ENCODE data around the gene NTM.

The NTM gene

DNA sequence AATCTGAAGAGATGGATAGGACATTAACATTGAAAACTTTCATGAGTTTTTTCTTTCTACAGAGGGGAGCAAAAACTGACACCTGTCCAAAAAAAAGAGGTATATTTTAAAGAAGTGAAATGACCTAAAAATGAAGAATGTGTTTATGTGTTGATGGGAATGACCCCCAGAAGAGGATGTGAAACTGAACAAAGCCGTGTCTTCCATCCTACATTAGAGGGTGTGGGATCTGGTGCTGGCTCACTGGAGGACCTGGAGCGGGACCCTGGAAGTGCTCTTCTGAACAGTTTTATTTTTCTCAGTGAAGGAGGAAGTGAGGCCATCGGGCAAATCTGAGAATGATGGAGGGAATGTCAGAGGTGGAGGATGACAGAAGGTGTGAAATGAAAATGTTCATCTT is 470.1 kb downstream of the NTM start:
- Histone ChIP-seq H3K4me2 (ENCODE audit: low read length, poor library complexity, severe bottlenecking) (no peak overlapping the region), H4K91ac (ENCODE audit: low read length) (no peak overlapping the region), H3K4ac (ENCODE audit: low read depth in 1 of 2, low read length in 2 of 2) (no peak overlapping the region), H2BK120ac (ENCODE audit: low read depth, low read length) (no peak overlapping the region), H2AFZ (ENCODE audit: low read depth, low read length) (no peak overlapping the region), H3K9me3 (ENCODE audit: control insufficient read depth, low read length) (no peaks in the 10 kb centered on the region), H2BK12ac (ENCODE audit: low read length in 2 of 2) (no peak overlapping the region), H3K27me3 (ENCODE audit: control insufficient read depth in 1 of 2, insufficient read depth in 1 of 2, low read length in 2 of 2) (peaks cover 0 to 7% of the 10 kb centered on the region in 2 experiments), H2BK15ac (ENCODE audit: low read depth, poor library complexity, severe bottlenecking) (no peak overlapping the region), H3K9ac (ENCODE audit: low read length) (no peak overlapping the region), H3K4me1 (ENCODE audit: control insufficient read depth, insufficient read depth, low read depth, low read length) (no peaks in the 10 kb centered on the region), H3K36me3 (ENCODE audit: control insufficient read depth in 1 of 2, insufficient read depth in 2 of 2, low read depth in 1 of 2, low read length in 2 of 2) (no peaks in the 10 kb centered on the region), H3K18ac (ENCODE audit: low read depth in 1 of 2, low read length in 2 of 2) (no peak overlapping the region), H2AK5ac (ENCODE audit: low read length, severe bottlenecking) (no peak overlapping the region), H3K4me3 (ENCODE audit: insufficient read depth in 1 of 2, low read depth in 1 of 2, low read length in 2 of 2) (no peak overlapping the region), H3K14ac (ENCODE audit: low read length in 2 of 2) (no peak overlapping the region), H3K79me1 (replicated peaks; ENCODE audit: low read length, poor library complexity, severe bottlenecking) (no peaks in the 10 kb centered on the region), H3K23ac (ENCODE audit: low read length in 2 of 2) (no peak overlapping the region), H2BK5ac (ENCODE audit: low read depth, low read length, poor library complexity, severe bottlenecking) (no peak overlapping the region), H4K8ac (ENCODE audit: low read length) (no peak overlapping the region), H3K27ac (ENCODE audit: low read length, poor library complexity, severe bottlenecking) (no peak overlapping the region)
- WGBS = 91% methylated on average over 3 of the region's 3 CpGs
- DNase-seq = no peak

DNA sequence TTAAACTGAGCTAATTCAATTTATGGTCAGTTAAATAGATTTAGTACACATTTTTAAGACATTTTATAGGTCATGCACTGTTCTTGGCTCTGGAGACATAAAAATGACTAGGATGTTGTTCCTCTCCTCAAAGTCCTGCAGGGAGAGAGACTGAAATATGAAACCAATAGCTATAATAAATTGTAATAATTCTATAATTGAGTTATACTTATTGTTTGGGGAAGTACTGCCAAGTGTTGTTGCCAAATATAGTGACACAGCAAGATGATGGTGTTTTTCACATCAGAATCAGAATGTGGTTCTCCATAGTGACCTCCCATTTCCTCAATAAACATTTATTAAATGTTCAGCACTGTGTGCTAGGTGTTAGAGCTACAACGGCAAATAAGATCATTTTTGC is 470.6 kb downstream of the NTM start:
- WGBS = 100% methylated on average over 1 of the region's 1 CpG
- H3K27ac ChIP-seq (ENCODE audit: low read length, poor library complexity, severe bottlenecking) = no peak overlapping the region

DNA sequence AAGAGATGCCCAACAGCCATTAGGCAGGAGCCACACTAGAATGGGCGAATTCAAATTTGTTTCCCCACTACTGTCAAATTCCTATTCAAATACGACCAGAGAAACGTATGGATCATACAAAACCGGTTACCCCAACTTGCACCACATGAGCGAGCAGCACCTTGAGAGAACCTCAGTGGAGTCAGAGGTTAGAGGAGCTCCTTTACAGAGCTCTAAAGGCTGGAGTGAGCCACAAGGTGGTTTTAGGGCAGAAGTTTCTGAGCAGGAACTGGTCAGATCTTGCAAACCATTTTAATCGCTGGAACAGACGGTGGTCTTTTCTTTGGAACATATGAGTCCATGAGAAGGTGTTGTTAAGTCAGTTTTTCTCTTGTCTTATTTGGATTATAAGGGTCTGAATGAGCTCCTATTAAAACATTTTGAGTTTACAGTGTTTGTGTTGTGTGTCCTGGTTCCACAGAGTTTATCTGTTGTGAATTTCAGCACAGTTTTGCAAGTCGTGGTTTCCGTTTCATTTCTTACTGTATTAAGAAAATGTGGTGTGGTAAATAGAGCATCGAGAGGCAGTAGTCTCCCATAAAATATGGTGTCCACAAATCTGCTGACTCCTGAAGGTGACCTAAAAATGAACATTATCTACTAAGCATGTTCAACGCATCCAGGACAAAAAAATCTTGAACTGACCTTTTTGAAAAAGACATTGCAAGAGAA is 471.7 kb downstream of the NTM start:
- Histone ChIP-seq H4K8ac (ENCODE audit: low read length) (no peak overlapping the region), H2BK15ac (ENCODE audit: low read depth, poor library complexity, severe bottlenecking) (no peak overlapping the region), H3K9me3 (ENCODE audit: control insufficient read depth, low read length) (no peaks in the 10 kb centered on the region), H2BK5ac (ENCODE audit: low read depth, low read length, poor library complexity, severe bottlenecking) (no peak overlapping the region), H4K91ac (ENCODE audit: low read length) (no peak overlapping the region), H3K14ac (ENCODE audit: low read length in 2 of 2) (no peak overlapping the region), H3K18ac (ENCODE audit: low read depth in 1 of 2, low read length in 2 of 2) (no peak overlapping the region), H3K27me3 (ENCODE audit: control insufficient read depth in 1 of 2, insufficient read depth in 1 of 2, low read length in 2 of 2) (peaks cover 0 to 11% of the 10 kb centered on the region in 2 experiments), H3K79me1 (replicated peaks; ENCODE audit: low read length, poor library complexity, severe bottlenecking) (no peaks in the 10 kb centered on the region), H3K9ac (ENCODE audit: low read length) (no peak overlapping the region), H2AK5ac (ENCODE audit: low read length, severe bottlenecking) (no peak overlapping the region), H3K4ac (ENCODE audit: low read depth in 1 of 2, low read length in 2 of 2) (no peak overlapping the region), H2BK12ac (ENCODE audit: low read length in 2 of 2) (no peak overlapping the region), H2AFZ (ENCODE audit: low read depth, low read length) (no peak overlapping the region), H3K4me1 (ENCODE audit: control insufficient read depth, insufficient read depth, low read depth, low read length) (no peaks in the 10 kb centered on the region), H3K27ac (ENCODE audit: low read length, poor library complexity, severe bottlenecking) (no peak overlapping the region), H2BK120ac (ENCODE audit: low read depth, low read length) (no peak overlapping the region), H3K4me3 (ENCODE audit: insufficient read depth in 1 of 2, low read depth in 1 of 2, low read length in 2 of 2) (no peak overlapping the region), H3K4me2 (ENCODE audit: low read length, poor library complexity, severe bottlenecking) (no peak overlapping the region), H3K23ac (ENCODE audit: low read length in 2 of 2) (no peak overlapping the region), H3K36me3 (ENCODE audit: control insufficient read depth in 1 of 2, insufficient read depth in 2 of 2, low read depth in 1 of 2, low read length in 2 of 2) (no peaks in the 10 kb centered on the region)
- 84% methylated on average over 10 of the region's 11 CpGs for WGBS
- no peak for DNase-seq

More for the DNA sequence above, 470.6 kb downstream of the NTM start:
- Histone ChIP-seq H3K79me1 (replicated peaks; ENCODE audit: low read length, poor library complexity, severe bottlenecking) (no peaks in the 10 kb centered on the region), H3K4ac (ENCODE audit: low read depth in 1 of 2, low read length in 2 of 2) (no peak overlapping the region), H3K18ac (ENCODE audit: low read depth in 1 of 2, low read length in 2 of 2) (no peak overlapping the region), H3K4me2 (ENCODE audit: low read length, poor library complexity, severe bottlenecking) (no peak overlapping the region), H3K9me3 (ENCODE audit: control insufficient read depth, low read length) (no peaks in the 10 kb centered on the region), H2BK15ac (ENCODE audit: low read depth, poor library complexity, severe bottlenecking) (no peak overlapping the region), H3K4me3 (ENCODE audit: insufficient read depth in 1 of 2, low read depth in 1 of 2, low read length in 2 of 2) (no peak overlapping the region), H2AK5ac (ENCODE audit: low read length, severe bottlenecking) (no peak overlapping the region), H3K23ac (ENCODE audit: low read length in 2 of 2) (no peak overlapping the region), H3K27me3 (ENCODE audit: control insufficient read depth in 1 of 2, insufficient read depth in 1 of 2, low read length in 2 of 2) (peaks cover 0 to 7% of the 10 kb centered on the region in 2 experiments), H3K9ac (ENCODE audit: low read length) (no peak overlapping the region), H2BK12ac (ENCODE audit: low read length in 2 of 2) (no peak overlapping the region), H3K4me1 (ENCODE audit: control insufficient read depth, insufficient read depth, low read depth, low read length) (no peaks in the 10 kb centered on the region), H4K8ac (ENCODE audit: low read length) (no peak overlapping the region), H3K14ac (ENCODE audit: low read length in 2 of 2) (no peak overlapping the region), H4K91ac (ENCODE audit: low read length) (no peak overlapping the region), H3K36me3 (ENCODE audit: control insufficient read depth in 1 of 2, insufficient read depth in 2 of 2, low read depth in 1 of 2, low read length in 2 of 2) (no peaks in the 10 kb centered on the region), H2AFZ (ENCODE audit: low read depth, low read length) (no peak overlapping the region), H2BK5ac (ENCODE audit: low read depth, low read length, poor library complexity, severe bottlenecking) (no peak overlapping the region), H2BK120ac (ENCODE audit: low read depth, low read length) (no peak overlapping the region)
- no peak for DNase-seq

DNA sequence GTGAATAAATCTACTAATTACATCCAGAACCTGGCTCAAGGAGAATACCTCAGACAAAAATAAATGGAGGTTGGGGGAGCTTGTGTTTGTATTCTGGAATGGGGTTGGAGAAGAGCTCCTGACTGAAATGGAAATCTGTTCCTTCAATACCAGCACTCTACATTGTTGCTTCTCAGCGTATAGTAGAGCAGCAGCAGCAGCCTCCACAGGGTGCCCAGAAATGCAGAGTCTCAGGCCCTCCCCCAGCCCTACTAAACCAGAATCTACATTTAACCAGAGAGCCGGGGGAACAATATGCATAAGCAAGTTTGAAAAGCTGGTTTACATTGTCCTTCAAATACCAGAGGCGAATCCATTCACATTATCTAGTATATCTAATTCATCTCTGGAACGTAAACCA is 474.8 kb downstream of the NTM start:
- DNase-seq = no peak
- no peak overlapping the region for H3K4ac ChIP-seq (ENCODE audit: low read depth in 1 of 2, low read length in 2 of 2)
- no peak overlapping the region for H3K23ac ChIP-seq (ENCODE audit: low read length in 2 of 2)
- no peak overlapping the region for H2AFZ ChIP-seq (ENCODE audit: low read depth, low read length)
- H2BK5ac ChIP-seq (ENCODE audit: low read depth, low read length, poor library complexity, severe bottlenecking) = no peak overlapping the region
- no peak overlapping the region for H3K14ac ChIP-seq (ENCODE audit: low read length in 2 of 2)
- H3K9me3 ChIP-seq (ENCODE audit: control insufficient read depth, low read length) = no peaks in the 10 kb centered on the region
- no peak overlapping the region for H2BK12ac ChIP-seq (ENCODE audit: low read length in 2 of 2)
- no peak overlapping the region for H3K9ac ChIP-seq (ENCODE audit: low read length)
- H3K18ac ChIP-seq (ENCODE audit: low read depth in 1 of 2, low read length in 2 of 2) = no peak overlapping the region
- H4K91ac ChIP-seq (ENCODE audit: low read length) = no peak overlapping the region
- no peak overlapping the region for H3K4me2 ChIP-seq (ENCODE audit: low read length, poor library complexity, severe bottlenecking)
- H3K36me3 ChIP-seq (ENCODE audit: control insufficient read depth in 1 of 2, insufficient read depth in 2 of 2, low read depth in 1 of 2, low read length in 2 of 2) = no peaks in the 10 kb centered on the region
- peak overlapping the region; percentile 1 for H2BK120ac ChIP-seq (ENCODE audit: low read depth, low read length)
- H3K79me1 ChIP-seq (replicated peaks; ENCODE audit: low read length, poor library complexity, severe bottlenecking) = no peaks in the 10 kb centered on the region
- no peak overlapping the region for H2AK5ac ChIP-seq (ENCODE audit: low read length, severe bottlenecking)
- peaks cover 0 to 16% of the 10 kb centered on the region in 2 experiments for H3K27me3 ChIP-seq (ENCODE audit: control insufficient read depth in 1 of 2, insufficient read depth in 1 of 2, low read length in 2 of 2)
- H3K4me3 ChIP-seq (ENCODE audit: insufficient read depth in 1 of 2, low read depth in 1 of 2, low read length in 2 of 2) = no peak overlapping the region
- no peaks in the 10 kb centered on the region for H3K4me1 ChIP-seq (ENCODE audit: control insufficient read depth, insufficient read depth, low read depth, low read length)
- H4K8ac ChIP-seq (ENCODE audit: low read length) = no peak overlapping the region
- H3K27ac ChIP-seq (ENCODE audit: low read length, poor library complexity, severe bottlenecking) = no peak overlapping the region
- H2BK15ac ChIP-seq (ENCODE audit: low read depth, poor library complexity, severe bottlenecking) = no peak overlapping the region
- 64% methylated on average over 4 of the region's 4 CpGs for WGBS

Measured in mesenchymal stem cell (in vitro differentiated cells and primary cell).